NCI-H460 (cell line): ENCODE measurements around the gene BNIP5. TPM values are rescaled to one million over a fixed set of nuclear protein-coding genes. Genes with fewer than 3 reads are reported as not detected.
A peak's percentile ranks its signal among the peaks of the same experiment; 100 is the strongest.

Experiments used
- DNase-seq: peaks from one replicate; pipeline ENCODE4 v3.0.0-alpha.2; 2016; ENCODE audit warnings: low read depth; ENCODE audit errors: extremely low read depth
- total RNA-seq: library from RNA; depleted of rRNA; stranded (reverse); fragments of >200 nt; shearing (Covaris generic); gene quantifications from 2 replicates; pipeline ENCODE4 v1.2.3, GENCODE V29; 2014

Gene BNIP5
- total RNA-seq, 1 experiment from 2014 or later: not detected

GRCh38 chr6:36301781-36302180, 34.9 kb downstream of the BNIP5 start:
- no peak for DNase-seq

- no peak for DNase-seq
Observed at GRCh38 chr6:36301085-36301658, 35.5 kb downstream of the BNIP5 start.

- no peak for DNase-seq
Observed at GRCh38 chr6:36298027-36298426, 38.7 kb downstream of the BNIP5 start.

- no peak for DNase-seq
Observed at GRCh38 chr6:36297511-36297910, 39.2 kb downstream of the BNIP5 start.

- no peak for DNase-seq
Observed at GRCh38 chr6:36297051-36297450, 39.6 kb downstream of the BNIP5 start.

GRCh38 chr6:36296240-36296639, 40.4 kb downstream of the BNIP5 start:
- no peak for DNase-seq

- no peak for DNase-seq
Observed at GRCh38 chr6:36292170-36292569, 44.5 kb downstream of the BNIP5 start.

- DNase-seq: peak; percentile 15
Observed at GRCh38 chr6:36290668-36291620, 45.7 kb downstream of the BNIP5 start.

GRCh38 chr6:36289281-36289878, 47.3 kb downstream of the BNIP5 start:
- DNase-seq: no peak

- no peak for DNase-seq
Observed at GRCh38 chr6:36286858-36287257, 49.8 kb downstream of the BNIP5 start.

GRCh38 chr6:36285797-36286196, 50.9 kb downstream of the BNIP5 start:
- no peak for DNase-seq

- no peak for DNase-seq
Observed at GRCh38 chr6:36285187-36285671, 51.5 kb downstream of the BNIP5 start.

- DNase-seq: no peak
Observed at GRCh38 chr6:36284359-36284758, 52.3 kb downstream of the BNIP5 start.

GRCh38 chr6:36283608-36284007, 53.1 kb downstream of the BNIP5 start:
- no peak for DNase-seq

- DNase-seq: no peak
Observed at GRCh38 chr6:36280983-36281382, 55.7 kb downstream of the BNIP5 start.

- DNase-seq: no peak
Observed at GRCh38 chr6:36280467-36280866, 56.2 kb downstream of the BNIP5 start.

- DNase-seq: no peak
Observed at GRCh38 chr6:36277946-36278470, 58.7 kb downstream of the BNIP5 start.

- DNase-seq: no peak
Observed at GRCh38 chr6:36276581-36277536, 59.8 kb downstream of the BNIP5 start.

GRCh38 chr6:36273802-36274514, 62.7 kb downstream of the BNIP5 start:
- no peak for DNase-seq
